Subcutaneous adipose tissue (tissue), 4 donors: Measurements from ENCODE around the gene NR2F1. TPM values are rescaled to one million over a fixed set of nuclear protein-coding genes. Genes with fewer than 3 reads are reported as not detected.

Experiments used
- total RNA-seq, 4 donors: library from RNA; depleted of rRNA; stranded (reverse); fragments of >200 nt; gene quantifications; one replicate each; pipeline ENCODE4 v1.1.0, GENCODE V29; 2016
- TF ChIP-seq, protein P1 (sequence below): fragments of 450-650 bp; IDR thresholded peaks from one replicate; pipeline ENCODE4 v1.5.1; 2016; ENCODE audit warnings: low read depth, mild to moderate bottlenecking, control low read depth, antibody characterized with exemption, moderate library complexity

The NR2F1 gene
- total RNA-seq, 4 donors from 2014 or later = 1.5 to 7.8 (median 2.4) TPM

DNA sequence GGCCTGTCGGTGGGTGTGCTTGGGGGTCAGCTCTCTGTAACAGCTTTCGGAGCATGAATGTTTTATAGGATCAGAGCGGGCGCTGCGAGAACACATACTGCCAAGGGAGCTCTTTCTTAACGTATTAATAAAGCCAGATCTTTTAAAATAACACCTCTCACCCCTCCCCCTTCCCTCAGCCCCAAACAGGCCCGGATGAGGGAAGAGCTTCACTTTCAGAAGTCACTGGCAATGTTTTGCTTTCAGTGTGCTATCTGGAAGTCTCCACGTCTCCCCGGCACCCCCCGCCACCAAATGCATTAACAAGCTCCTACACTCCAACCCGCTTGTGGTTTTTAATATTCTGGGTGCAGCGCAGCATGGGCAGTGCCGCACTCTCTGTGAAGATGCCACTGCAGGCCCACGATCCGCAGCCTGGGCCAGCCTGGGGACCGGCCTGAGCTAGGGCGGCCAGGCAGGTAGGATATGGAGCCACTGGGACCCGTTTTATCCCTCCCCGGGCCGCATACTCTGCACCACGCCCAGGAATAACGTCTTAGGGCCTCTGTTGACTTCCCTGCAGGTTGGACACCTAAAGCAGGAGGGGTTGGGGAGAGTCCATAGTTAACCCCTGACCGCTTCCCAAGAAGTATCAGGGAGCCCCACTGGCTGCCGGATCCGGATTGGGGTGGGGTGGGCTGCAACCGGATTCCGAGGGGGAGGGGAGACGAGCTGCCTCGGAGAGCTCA is 12.6 kb downstream of the NR2F1 start:
- TF ChIP-seq, protein P1, sequence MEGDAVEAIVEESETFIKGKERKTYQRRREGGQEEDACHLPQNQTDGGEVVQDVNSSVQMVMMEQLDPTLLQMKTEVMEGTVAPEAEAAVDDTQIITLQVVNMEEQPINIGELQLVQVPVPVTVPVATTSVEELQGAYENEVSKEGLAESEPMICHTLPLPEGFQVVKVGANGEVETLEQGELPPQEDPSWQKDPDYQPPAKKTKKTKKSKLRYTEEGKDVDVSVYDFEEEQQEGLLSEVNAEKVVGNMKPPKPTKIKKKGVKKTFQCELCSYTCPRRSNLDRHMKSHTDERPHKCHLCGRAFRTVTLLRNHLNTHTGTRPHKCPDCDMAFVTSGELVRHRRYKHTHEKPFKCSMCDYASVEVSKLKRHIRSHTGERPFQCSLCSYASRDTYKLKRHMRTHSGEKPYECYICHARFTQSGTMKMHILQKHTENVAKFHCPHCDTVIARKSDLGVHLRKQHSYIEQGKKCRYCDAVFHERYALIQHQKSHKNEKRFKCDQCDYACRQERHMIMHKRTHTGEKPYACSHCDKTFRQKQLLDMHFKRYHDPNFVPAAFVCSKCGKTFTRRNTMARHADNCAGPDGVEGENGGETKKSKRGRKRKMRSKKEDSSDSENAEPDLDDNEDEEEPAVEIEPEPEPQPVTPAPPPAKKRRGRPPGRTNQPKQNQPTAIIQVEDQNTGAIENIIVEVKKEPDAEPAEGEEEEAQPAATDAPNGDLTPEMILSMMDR = no peak

DNA sequence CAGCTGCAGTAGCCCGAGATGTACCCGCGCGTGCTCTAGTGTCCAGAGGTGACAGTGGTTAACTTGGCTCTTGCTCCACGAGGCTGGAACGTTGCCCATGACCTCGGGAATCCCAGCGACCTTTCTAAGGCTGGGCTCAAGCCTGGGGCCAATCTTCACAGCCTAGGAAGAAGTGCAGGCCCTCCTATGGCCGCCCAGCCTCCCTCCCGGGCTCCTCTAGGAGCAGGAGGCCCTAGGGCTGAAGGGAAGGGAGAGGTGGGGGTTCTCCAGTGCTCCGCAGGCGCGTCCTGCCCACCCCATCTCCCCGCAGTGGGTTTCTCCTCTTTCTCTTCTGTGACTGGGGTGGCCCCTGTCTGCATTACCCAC is 13.3 kb downstream of the NR2F1 start:
- TF ChIP-seq, protein P1 = no peak

DNA sequence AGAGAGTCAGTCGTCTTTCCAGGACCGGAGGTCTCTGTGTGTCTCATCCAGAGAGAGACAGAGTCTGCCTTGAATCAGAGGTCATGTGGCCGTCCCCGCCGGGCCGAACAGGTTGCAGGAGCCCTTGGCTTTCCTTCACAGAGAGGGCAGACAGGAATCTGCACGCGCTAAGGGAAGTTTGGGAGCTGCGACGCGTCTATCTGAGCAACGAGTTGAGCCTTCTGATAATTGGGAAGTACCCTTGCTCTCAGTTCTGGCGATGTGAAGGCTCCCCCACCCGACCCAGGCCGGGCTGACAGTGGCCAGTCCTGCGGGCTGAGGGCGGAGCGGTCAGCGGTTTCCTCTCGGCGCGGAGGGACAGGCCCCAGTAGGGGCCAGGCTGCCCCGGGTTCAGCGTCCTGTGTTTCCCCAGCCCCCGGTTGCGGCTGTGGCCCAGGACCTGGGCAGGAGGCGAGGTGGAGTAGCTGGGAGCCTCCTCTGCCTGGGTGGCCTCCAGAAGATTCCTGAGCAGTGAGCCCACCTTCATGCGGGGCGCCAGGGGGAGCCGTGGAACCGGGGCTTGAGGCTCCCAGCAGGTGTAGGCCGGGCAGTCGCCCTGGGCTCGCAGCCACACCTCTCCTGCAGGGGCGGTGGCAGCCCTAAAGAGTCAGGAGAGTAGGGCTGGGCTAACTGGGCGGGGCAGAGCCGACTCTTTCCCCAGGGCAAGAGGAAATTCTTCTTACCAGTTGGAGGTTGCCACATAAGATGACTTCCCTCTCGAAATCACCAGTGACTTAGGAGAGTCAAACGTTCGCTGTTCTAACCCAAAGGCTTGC is 13.9 kb downstream of the NR2F1 start:
- TF ChIP-seq, protein P1 = no peak

DNA sequence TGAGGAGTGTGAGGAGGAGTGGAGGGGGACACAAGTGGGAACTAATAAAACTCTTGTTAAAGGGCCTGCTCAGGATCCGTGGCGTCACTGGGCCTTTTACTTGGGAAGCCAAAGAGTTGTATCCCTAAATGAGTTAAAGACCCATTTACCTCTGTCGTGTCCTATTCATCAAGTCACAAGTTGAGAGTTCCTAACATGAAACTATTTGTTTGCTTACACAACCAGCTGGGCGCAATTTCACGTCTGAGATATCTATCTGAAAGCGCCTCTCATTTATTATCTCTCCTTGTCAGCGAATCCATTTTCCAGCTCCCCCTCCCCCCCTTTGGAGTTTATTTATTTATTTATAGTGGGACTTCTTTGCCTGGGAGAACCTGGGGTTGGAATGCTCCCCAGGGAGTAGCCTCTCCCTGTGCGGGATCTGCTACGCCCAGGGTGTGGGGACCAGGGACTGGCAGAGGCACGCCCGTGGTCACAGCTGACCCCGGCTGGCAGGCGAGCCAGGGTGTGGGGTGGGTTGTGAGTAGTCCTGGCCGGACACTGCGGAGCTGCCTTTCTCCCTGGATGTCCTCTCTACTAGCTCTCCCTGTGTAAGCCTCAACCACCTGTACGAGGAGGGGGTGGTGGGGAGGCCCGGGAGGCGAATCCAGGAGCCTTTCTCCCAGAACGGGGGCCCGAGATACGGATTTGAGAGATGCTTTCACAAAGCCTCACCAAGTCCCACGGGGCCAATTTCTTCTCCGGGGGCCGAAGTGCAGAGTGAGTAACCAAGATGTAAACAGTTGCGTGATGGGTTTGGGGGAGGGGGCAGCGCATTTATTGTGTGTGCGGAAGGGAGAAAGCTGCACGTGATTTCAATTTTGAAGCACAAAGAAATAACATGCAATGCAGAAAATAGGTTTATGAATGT is 15.3 kb downstream of the NR2F1 start:
- TF ChIP-seq, protein P1 = no peak

DNA sequence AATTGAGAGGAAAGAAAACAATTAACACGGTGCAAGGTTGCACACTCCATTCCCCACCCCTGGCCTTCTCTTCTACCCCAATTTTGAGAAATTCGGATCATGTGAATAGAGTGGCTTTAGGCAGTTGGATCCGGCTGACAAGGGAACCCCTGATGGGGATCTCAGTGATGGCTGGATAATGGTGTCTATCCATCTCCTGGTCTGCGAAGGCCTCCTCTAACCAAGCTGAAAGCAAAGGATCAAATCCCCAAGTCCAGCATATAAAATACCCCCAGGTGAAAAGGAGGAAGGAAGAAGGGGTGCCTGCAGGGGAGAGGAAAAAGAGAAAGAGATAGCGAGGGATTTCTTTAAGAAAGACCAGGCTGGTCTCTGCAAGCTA is 16.0 kb downstream of the NR2F1 start:
- TF ChIP-seq, protein P1 = no peak

DNA sequence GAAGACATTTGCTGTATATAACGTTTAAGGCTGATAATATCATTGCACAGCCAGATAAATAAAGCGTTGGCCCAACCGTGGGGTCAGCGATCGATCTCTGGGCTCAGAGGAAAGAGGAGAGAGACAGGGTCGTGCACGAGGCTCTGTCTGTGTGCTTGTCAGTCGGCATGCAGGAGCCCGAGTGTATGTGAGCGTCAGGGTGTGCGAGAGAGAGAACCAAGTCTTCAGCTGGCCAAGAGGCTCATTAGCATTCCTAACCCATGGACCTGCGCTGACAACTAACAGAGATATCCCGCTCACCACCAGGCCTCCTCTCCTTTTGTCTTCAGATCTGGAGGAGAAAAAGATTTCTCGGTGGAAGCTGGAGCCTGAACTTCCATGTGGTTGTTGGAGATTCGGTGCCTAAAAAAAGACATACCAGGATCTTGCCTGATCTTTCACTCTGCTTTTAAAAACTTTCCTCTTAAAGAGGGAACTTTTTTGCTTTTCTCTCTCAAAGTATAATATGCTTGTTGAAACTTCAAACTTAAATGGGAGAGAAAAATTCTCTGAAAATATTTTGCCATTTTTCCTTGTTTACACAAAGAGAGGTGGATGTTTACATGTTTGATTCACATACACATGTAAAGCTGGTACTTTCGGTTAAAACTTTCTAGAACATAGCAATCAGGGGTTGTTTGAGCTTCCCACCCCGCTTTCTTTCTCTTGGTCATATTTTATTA is 16.5 kb downstream of the NR2F1 start:
- TF ChIP-seq, protein P1 = no peak
